Frontal cortex (tissue), 4 donors: ENCODE data around the gene PEPD. TPM values are rescaled to one million over a fixed set of nuclear protein-coding genes. Genes with fewer than 3 reads are reported as not detected.
A peak's percentile ranks its signal among the peaks of the same experiment; 100 is the strongest.

Experiments used
- DNase-seq, 2 donors: peaks; one replicate each; pipeline ENCODE4 v3.0.0; 2012; ENCODE audit warnings: low spot score in 2 of 2
- FAIRE-seq: peaks from 2 replicates; lab custom pipeline; 2012; peaks lifted over from hg19 to GRCh38; lab: Jason Lieb, UNC
- total RNA-seq: library from RNA; depleted of rRNA; stranded (reverse); fragments of >200 nt; gene quantifications from one replicate; pipeline ENCODE4 v1.2.3, GENCODE V29; 2014
- donor health status: control.
- donor health status: control.
- donor health status: control.

Gene PEPD
- total RNA-seq, 1 donor from 2014 or later: 28.1 TPM

DNA sequence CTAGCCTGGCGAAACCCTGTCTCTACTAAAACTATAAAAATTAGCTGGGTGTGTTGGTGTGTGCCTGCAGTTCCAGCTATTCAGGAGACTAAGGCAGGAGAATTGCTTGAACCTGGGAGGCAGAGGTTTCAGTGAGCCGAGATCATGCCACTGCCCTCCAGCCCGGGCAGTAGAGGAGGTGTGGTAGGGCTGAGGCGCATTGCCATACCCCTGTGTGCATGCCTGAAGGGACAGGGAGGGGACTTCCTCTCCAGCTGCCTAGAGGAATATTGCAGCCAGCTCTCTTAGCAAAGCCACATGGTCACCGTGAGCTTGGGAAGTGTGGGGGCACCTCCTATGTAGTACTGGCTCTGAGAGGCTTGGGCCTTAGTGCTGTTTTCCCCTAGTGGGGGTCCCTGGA is 29.2 kb upstream of the PEPD start:
- no peak for FAIRE-seq
- DNase-seq: no peak

DNA sequence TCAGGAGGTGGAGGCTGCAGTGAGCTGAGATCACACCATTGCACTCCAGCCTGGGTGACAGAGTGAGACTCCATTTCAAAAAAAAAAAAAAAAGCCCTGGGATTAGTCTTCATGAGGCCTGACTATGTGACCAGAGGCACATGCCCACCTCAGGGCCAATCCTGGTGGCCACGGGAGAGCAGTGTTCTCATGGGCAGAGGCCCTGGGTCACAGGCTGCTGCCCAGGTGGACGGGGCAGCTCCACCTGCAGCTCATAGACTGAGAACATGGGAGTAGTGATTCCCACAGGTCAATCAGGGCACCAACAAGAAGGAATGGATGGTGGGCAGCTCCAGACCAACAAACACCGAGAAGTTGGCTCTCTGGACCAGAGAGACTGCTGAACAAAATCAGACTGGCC is 26.1 kb upstream of the PEPD start:
- no peak for DNase-seq
- FAIRE-seq: no peak

DNA sequence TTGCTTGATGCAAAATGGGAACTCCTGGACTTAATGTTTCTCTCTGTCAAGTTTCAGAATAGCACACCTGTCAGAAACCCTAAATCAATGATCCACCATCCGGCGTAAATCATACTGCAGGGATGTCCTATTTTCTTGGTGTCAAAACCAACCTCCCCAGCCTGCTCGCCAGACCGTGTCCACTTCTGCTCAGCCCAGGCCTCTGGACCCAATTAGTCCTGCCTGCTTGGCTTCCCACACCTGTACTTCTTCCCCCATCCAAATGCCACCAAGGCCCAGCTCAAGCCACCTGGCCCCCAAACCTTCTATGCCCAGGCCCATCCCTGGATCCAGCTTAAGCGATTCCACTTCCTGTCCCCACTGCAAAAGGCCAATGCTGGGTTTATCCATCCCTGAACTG is 25.1 kb upstream of the PEPD start:
- FAIRE-seq: no peak
- no peak for DNase-seq

DNA sequence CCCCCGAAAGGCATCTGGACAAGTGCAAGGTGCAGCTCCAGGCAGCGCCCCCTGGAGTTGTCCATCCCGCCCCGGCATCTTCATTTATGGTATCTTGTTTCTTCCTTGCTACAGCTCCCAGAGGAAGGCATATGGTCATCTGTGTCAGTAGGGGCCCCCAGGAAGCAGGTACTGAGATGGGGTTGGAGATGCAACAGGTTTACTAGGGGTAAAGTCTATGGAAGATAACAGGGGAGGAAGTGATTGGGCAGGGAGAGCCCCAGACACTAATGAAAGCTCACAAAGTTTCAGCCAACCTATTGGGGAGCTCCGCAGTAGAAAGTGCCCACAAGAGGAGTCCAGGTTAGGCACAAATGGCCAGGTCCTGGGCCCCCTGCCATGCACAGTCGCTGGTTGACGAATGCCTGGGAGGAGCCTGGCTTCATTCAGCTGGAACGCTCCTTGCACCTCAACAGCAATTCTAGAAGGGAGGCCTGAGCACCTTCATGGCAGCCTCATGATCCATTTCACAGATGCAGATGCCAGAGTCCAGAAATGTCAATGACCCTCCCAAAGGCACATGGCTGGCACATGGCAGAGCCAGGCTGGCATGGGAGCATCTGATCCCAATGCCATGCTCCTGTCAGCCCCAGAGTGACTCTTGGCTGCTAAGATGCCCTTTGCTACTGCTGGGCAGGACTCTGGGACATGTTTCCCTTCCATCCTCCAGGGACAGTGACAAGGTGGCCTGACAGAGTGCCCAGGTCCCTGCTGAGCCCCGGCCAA is 23.8 kb upstream of the PEPD start:
- no peak for DNase-seq
- FAIRE-seq: no peak

DNA sequence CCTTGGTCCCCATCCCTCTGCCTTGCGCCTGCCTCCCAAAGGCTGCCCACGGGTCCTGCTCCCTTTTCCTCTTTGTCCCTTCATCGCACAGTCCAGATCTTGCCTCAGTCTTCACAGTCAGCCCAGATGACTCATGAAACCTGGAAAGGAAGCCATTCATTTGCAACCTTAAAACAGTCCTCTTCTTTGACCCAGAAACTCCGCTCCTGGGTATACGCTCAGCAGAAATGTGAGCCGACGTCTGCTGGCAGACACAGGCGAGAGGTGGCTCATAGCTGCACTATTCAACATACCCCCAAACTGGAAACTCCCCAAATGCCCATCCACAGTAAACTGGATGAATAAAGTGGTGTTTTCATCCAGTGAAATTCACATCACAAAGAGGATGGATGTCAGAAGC is 13.6 kb upstream of the PEPD start:
- peak in 1 of 2 donors; percentile 48 for DNase-seq
- FAIRE-seq: no peak

DNA sequence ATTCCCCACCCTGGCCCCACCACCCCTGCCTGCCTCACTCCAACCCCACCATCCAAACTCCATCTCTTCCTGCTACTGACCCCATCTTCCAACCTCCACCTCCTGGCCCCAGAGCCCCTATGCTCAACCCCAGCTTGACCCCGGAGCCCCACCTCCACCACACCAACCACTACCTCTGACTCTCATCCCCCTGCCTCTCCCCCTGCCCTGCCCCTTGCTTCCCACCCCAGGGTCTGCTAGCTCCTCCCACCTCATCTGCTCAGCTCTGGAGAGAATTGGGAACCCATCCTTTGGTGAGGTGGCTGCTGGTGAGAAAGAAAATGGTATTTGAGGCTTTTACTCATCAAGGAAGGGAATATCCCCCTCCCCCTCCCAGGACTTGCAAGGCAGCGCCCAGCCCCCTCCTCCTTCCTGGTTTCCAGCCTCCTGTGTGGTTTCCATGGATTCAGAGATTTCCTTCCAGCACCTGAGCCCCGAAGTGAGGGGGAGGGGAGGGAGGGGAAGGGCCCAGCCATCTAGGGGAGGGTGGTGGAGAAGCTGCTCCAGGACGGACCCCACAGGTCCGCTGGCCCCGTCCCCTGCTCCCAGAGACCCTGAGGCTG is 11.4 kb upstream of the PEPD start:
- no peak for DNase-seq
- no peak for FAIRE-seq

DNA sequence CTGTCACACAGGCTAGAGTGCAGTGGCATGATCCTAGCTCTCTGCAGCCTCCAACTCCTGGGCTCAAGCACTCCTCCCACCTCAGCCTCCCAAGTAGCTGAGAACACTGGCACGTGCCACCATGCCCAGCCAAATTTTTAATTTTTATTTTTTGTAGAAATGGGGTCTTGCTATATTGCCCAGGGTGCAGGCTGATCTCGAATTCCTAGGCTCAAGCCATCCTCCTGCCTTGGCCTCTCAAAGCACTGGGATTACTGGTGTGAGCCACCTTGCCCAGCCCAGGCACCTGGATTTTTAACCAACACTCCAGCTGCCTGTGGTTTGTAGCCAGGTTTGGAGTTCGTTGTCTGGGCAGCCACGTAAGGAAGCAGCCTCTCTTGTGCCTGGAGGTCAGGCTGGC is 9.3 kb upstream of the PEPD start:
- no peak for FAIRE-seq
- no peak for DNase-seq

DNA sequence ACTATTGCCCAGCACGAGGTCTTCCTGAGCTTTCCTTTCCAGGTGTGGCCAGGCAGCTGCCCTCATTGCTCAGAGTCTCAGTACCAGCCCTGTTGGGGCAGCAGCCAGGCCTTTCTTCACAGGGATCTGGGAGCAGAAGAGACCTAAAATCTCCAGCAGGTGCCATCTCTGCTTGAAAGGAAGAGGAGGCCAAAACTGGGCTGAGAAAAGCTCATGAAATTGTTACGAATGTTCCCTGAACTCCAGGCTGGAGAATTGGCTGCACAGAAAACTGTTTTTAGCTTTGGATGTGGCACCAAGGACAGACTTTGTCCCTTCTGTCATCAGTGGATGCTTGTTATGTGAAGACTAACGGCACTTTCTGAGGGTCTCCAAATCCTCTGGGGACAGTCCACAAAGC is 8.7 kb upstream of the PEPD start:
- DNase-seq: no peak
- FAIRE-seq: no peak

DNA sequence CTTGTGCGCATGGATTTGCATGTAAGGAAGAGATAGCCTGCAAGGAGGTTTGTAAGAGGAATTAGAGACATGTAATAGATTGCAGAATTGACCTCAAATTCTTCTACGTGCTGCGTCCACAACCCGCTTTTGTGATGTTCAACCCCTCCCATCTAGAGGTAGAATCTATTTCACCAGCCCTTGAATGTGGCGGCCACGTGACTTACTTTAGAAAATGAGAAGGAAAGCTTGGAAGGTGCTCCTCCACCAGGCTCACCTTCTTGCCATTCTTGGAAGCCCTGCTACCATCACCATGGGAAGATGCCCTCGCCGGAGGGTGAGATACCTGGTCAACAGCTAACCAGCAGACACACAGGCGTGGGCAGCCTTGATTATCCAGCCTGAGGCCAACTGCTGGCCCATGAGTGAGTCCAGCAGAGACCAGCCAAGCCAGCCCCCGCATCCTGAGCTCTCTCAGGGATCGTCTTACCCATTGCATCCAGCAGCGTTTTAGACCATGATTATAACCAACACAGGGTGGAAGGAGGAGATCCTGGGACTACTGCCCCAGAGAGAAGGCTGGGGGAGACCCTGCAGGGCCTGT is 7.6 kb upstream of the PEPD start:
- DNase-seq (no peak), FAIRE-seq (no peak)

DNA sequence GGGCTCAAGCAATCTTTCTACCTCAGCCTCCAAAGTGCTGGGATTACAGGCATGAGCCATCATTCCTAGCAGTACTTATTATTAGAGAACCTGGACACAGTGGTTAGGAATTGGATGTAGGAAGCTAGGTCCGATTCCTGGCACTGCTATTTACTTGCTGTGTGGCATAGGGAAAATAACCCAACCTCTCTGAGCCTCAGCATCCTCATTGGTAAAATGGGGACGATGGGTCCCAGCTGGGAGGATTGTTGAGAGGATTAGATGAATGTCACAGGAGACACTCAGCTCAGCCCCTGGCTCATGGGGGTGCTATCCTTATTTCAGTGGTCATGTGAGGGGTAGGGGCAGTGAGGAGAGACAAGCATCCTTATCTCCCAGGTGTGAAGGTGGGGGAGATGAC is 6.8 kb upstream of the PEPD start:
- DNase-seq (no peak), FAIRE-seq (no peak)

DNA sequence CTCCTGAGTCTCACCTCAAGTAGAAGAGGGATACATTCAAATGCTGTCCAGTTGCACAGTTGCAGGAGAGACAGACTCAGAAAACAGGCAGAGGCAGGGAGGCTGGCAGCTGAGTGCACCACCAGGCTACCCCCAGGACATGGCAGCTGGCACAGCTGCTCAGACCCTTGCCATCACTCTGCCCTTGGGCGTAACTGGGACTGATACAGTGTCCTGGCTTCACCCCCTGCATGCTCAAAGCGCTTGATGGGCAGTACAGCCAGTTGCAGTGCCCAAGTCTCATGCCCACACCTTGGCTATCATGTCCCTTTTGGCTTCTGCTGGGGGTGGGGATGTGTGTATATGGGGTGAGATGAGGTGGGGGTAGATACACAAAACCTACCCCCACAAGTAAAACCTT is 5.5 kb upstream of the PEPD start:
- no peak for DNase-seq
- no peak for FAIRE-seq

DNA sequence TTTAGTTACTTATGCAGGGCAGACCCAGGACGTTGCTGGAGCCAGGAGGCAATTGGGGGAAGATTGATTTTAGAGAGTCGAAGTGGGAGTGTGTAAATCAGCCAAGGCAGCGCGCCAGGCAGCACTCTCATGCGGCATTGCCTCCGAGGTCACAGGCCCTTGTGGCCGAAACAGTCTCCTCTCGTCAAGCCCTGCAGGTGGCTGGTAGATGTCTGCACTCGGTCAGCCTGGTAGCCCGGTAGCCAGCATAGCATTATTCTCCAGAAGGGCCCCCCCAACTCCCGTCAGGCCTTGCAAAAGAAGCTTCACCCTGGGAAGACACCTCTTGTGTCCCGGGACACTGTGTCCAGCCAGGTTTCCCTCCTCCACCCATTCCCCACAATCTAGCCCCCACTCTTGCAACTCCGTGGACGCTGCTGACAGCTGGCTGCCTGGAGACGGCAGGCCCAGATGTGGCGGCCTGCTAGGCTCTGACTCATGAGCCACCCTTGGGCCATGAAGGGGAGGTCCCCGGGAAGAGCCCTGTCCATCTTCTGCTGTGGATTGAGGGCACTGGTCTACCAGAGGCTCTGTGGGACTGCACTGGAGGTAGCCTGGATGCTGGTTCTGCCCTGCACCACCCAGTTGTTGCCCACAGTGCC is 2.6 kb upstream of the PEPD start:
- no peak for DNase-seq
- FAIRE-seq: no peak

DNA sequence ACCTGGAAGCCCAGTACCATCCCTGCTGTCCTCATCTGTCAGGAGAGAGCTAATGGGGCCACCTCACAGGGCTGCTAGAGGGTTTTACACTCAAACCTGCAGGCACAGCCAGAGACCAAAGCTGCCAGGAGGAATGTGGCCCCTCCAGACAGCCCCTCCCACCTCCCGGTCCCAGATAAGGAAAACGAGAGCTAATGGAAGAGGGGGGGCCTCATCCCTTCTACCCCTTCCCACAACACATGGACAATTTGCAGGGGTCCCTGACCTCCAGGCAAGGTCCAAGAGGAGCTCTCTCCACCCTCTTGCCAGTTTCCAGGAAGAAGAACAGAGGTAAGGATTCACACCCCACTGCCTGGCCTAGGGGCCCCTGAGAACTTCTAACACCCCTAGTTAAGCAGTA is 1.6 kb upstream of the PEPD start:
- FAIRE-seq: no peak
- no peak for DNase-seq

DNA sequence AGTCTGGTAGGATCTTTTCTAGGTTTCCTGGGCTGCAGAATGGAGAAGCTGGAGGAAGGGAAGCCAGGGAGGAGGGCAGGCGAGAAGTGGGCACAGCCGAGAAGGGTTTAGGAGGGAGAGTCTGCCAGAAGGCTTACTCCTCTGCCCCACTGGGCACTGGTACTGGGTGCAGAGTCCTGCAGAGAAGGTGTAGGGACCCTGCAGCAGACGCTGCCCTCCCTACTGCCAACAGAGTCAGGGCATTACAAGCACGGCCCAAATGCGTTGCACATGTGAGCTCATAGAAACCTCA is 726 bp upstream of the PEPD start:
- DNase-seq: no peak
- no peak for FAIRE-seq

DNA sequence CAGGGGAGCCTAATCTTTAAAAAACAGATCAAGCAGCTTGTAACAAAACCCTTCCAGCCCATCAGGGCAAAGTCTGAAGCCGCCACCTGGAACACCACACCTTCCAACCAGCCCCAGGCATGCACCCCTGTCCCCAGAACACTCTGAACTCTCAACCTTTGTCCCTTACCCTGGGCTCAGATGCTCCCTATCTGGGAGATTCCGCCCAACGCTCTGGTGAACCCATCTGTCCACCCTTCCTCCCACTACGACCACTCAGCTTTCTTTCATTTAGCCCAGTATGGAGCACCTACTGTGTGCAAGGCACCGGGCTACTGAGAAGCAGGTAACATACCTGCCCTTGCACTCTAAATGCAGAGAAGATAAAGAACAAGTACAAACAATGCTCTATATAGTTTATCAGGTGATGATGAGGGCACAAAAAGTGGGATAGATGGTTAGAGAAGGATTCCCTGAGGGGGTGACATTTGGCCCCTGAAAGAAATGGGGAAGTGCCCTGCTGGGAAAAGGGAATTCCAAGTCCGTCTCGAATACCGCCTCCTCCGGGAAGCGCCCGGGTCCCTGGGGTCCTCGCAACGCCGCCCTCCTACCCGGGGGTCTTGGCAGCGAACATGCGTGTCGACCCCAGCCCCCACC is 629 bp downstream of the PEPD start:
- FAIRE-seq: no peak
- no peak for DNase-seq

DNA sequence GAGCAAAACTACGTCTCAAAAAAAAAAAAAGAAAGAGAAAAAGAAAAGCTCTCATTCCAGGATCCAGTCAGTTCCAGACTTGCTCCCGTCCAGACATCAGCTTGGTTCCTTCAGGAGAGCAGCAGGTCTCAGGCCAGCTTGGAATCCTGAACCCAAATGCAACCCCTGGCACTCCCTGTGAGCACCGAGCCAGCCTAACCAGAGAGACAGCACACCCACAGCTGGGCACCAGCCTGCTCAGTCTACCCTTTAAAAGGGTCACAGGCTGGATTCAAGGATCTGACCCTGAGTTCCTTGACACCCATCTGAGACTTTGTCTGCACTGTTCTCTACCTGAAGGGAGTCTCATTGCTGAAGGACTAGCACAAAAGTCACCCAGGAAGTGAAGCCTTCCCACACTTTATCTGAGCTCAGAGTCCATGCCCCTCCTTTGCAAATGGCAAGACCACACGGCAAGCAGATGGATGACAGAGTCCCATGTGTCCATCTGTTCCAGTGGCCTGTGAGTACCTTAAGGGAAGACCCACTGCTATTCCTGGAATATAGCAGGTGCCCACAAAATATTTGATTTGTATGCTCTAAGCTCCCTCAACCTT is 1.4 kb downstream of the PEPD start:
- DNase-seq (no peak), FAIRE-seq (no peak)

DNA sequence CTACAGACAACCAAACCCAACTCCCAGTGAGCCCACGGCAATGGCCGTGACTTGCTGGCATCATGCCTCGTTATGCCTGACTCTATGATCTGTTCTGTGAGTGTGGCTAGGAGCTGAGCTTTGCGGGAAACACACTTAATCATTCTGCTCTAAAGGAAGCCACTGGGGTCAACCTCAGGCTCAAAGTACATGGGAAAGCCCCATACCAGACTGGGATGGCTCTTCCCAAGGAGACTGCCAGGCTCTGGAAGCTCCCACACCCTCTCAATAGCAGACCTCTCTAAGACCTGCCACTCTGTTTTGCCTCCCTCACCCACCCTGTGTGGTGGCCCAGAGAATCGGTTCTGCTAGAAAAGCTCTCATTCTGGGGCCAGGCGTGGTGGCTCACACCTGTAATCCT is 2.2 kb downstream of the PEPD start:
- FAIRE-seq (no peak), DNase-seq (no peak)

DNA sequence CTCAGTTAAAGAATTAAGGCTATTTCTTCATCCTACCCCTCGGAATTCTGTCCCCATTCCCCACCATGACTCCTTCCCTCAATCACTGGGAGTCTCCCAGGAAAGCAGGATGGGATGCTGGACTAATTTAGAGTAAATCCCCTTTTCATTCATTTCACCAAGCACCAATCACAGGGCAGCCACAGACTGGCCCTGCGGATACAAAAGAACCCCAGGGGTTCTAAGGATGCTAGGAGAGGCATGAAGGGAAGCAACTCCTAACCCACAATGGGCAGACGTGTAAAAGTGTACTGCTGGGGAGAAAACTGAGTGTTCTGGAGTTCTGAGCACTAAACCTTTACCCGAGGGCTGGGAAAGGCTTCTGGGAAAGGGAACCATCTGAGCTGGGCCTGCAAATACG is 3.0 kb downstream of the PEPD start:
- FAIRE-seq: no peak
- no peak for DNase-seq

DNA sequence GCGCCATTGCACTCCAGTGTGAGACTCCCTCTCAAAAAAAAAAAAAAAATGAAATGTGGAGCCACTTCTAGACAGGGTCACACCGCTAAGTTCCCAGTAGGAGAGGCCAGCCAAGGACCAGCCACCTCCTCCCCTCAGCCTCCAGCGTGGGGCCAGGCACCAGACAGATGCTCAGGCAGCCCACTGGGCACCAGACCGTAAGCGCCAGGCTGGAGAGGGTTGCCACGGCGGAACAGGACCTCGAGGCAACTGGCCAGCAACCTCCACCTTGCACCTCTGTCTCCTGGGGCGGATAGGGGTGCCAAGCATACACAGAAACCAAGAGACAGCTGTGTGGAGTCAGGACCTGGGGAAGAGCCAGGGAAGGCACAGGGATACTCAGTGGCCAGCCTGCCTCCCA is 3.7 kb downstream of the PEPD start:
- DNase-seq (no peak), FAIRE-seq (no peak)

DNA sequence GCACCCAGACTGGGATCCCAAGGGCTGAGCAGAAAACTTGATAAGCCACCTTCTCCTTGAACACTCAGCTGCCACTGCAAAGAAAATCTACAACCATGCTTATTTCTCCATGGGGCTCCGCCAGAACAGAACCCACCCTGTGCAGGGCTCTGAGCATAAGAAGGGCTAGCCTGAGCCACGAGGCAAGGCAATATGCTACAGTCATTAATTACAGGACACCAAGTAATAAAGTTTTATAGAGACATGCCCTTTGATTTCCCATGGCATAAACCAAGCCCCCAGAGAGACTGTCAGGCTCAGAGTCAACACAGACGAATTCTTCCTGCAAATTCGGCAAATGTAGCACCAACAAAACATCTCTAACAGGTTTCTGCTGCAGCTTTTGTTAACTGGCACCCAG is 5.7 kb downstream of the PEPD start:
- DNase-seq: no peak
- FAIRE-seq: no peak
